Activated CD4-positive, alpha-beta memory T cell treated with anti-CD3 and anti-CD28 coated beads for 36 hours (primary cell): Measurements from ENCODE around the gene FRRS1L. TPM values are rescaled to one million over a fixed set of nuclear protein-coding genes. Genes with fewer than 3 reads are reported as not detected.
"Not testable (repeated sequence)": the region's sequence is repeated elsewhere in the genome, so short reads cannot be mapped to it uniquely, and the experiment has no call there.

Source experiments
- CTCF ChIA-PET: fragments of 350-600 bp; sonication (Branson Sonifier 250); formaldehyde crosslinking; loops from one replicate; lab custom pipeline; 2021; ENCODE audit warnings: antibody characterized with exemption, inconsistent platforms; lab: Charles Lee
- POLR2A ChIA-PET: fragments of 350-600 bp; sonication (Branson Sonifier 250); formaldehyde crosslinking; loops from one replicate; lab custom pipeline; 2021; ENCODE audit warnings: antibody characterized with exemption; lab: Charles Lee
- DNase-seq: peaks from one replicate; pipeline ENCODE4 v3.0.0-alpha.2; 2020
- H3K27ac Mint-ChIP-seq: one replicate; pipeline ENCODE4 v1.8.0; 2021; ENCODE audit warnings: mixed read lengths
- H3K27me3 Mint-ChIP-seq: one replicate; pipeline ENCODE4 v1.8.0; 2021; ENCODE audit warnings: mixed read lengths
- H3K36me3 Mint-ChIP-seq: one replicate; pipeline ENCODE4 v1.8.0; 2021; ENCODE audit warnings: mixed read lengths
- H3K4me1 Mint-ChIP-seq: one replicate; pipeline ENCODE4 v1.8.0; 2021; ENCODE audit warnings: low read depth, mixed read lengths
- H3K4me3 Mint-ChIP-seq: one replicate; pipeline ENCODE4 v1.8.0; 2021; ENCODE audit warnings: mild to moderate bottlenecking, mixed read lengths
- H3K9me3 Mint-ChIP-seq: one replicate; pipeline ENCODE4 v1.8.0; 2021; ENCODE audit warnings: mixed read lengths
- intact Hi-C: fragments of 100-400 bp; cut with micrococcal nuclease; formaldehyde crosslinking; loops from one replicate; pipeline ENCODE4 v1.15.1; 2023
- total RNA-seq, 2 experiments: library from RNA; stranded (reverse); gene quantifications; one replicate each; pipeline ENCODE4 v1.2.3, GENCODE V29; 2021

FRRS1L gene
- total RNA-seq, 2 experiments from 2014 or later: not detected

DNA sequence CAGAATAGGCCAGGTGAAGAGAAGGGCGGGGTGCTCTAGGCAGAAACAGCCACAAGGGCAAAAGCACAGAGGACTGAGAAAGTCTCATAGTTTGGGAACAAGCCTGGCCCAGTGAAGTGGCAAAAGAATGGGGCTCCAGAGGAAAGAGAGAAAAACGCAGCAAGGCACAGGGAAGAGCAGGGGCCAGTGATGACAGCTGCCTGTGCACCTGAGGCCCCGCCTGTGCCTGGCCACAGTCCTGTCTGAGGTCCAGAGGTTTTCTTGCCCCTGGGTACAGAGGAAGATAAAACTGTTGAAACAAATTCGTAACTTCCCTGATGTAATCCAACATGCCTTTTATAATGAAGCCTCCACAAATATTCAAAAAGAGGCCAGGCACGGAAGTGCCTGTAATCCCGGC lies 22.0 kb downstream of the FRRS1L start:
- no peaks in the 10 kb centered on the region for H3K27me3 Mint-ChIP-seq
- peaks cover 5% of the 10 kb centered on the region for H3K4me1 Mint-ChIP-seq
- no peaks in the 10 kb centered on the region for H3K9me3 Mint-ChIP-seq
- CTCF ChIA-PET: no interaction called here
- no peak overlapping the region for H3K4me3 Mint-ChIP-seq
- DNase-seq: no peak
- POLR2A ChIA-PET: no interaction called here
- no peak overlapping the region for H3K27ac Mint-ChIP-seq
- no peaks in the 10 kb centered on the region for H3K36me3 Mint-ChIP-seq
- intact Hi-C loops: no loop called here

GRCh38 chr9:109143881-109144562 lies 23.0 kb downstream of the FRRS1L start:
- CTCF ChIA-PET: interaction anchor here (0.6 kb wide), 1 partner anchor 96 kb away, joined by 3 read pairs; no protein-coding TSS in a partner anchor
- Mint-ChIP-seq H3K4me1 (peaks cover 5% of the 10 kb centered on the region), H3K36me3 (no peaks in the 10 kb centered on the region), H3K27ac (no peak overlapping the region), H3K4me3 (no peak overlapping the region), H3K27me3 (no peaks in the 10 kb centered on the region), H3K9me3 (no peaks in the 10 kb centered on the region)
- peak; percentile 15 for DNase-seq
- POLR2A ChIA-PET: no interaction called here
- intact Hi-C loops: no loop called here

GRCh38 chr9:109141375-109141774 lies 25.7 kb downstream of the FRRS1L start:
- H3K9me3 Mint-ChIP-seq: no peaks in the 10 kb centered on the region
- intact Hi-C loops: no loop called here
- ChIA-PET POLR2A (no interaction called here), CTCF (no interaction called here)
- H3K4me1 Mint-ChIP-seq: peaks cover 5% of the 10 kb centered on the region
- no peak overlapping the region for H3K27ac Mint-ChIP-seq
- no peaks in the 10 kb centered on the region for H3K27me3 Mint-ChIP-seq
- H3K4me3 Mint-ChIP-seq: no peak overlapping the region
- DNase-seq: no peak
- no peaks in the 10 kb centered on the region for H3K36me3 Mint-ChIP-seq

- H3K27me3 Mint-ChIP-seq: no peaks in the 10 kb centered on the region
- H3K4me3 Mint-ChIP-seq: no peak overlapping the region
- H3K4me1 Mint-ChIP-seq: peaks cover 5% of the 10 kb centered on the region
- no peak overlapping the region for H3K27ac Mint-ChIP-seq
- ChIA-PET CTCF (no interaction called here), POLR2A (no interaction called here)
- DNase-seq: no peak
- H3K9me3 Mint-ChIP-seq: no peaks in the 10 kb centered on the region
- intact Hi-C loops: no loop called here
- no peaks in the 10 kb centered on the region for H3K36me3 Mint-ChIP-seq
Measured at GRCh38 chr9:109139851-109140250, 27.2 kb downstream of the FRRS1L start.

GRCh38 chr9:109138421-109138820 lies 28.6 kb downstream of the FRRS1L start:
- H3K27ac Mint-ChIP-seq: no peak overlapping the region
- no peaks in the 10 kb centered on the region for H3K9me3 Mint-ChIP-seq
- CTCF ChIA-PET: no interaction called here

GRCh38 chr9:109134167-109134578 lies 32.9 kb downstream of the FRRS1L start:
- Mint-ChIP-seq H3K9me3 (no peaks in the 10 kb centered on the region), H3K4me3 (no peak overlapping the region), H3K27ac (no peak overlapping the region), H3K27me3 (no peaks in the 10 kb centered on the region), H3K36me3 (no peaks in the 10 kb centered on the region), H3K4me1 (no peaks in the 10 kb centered on the region)
- no peak for DNase-seq
- POLR2A ChIA-PET: no interaction called here
- intact Hi-C loops: no loop called here
- CTCF ChIA-PET: no interaction called here

More at GRCh38 chr9:109138421-109138820, 28.6 kb downstream of the FRRS1L start:
- H3K36me3 Mint-ChIP-seq: no peaks in the 10 kb centered on the region
- no peak overlapping the region for H3K4me3 Mint-ChIP-seq
- H3K4me1 Mint-ChIP-seq: no peaks in the 10 kb centered on the region
- no peaks in the 10 kb centered on the region for H3K27me3 Mint-ChIP-seq
- intact Hi-C loops: no loop called here
- POLR2A ChIA-PET: no interaction called here
- DNase-seq: no peak

GRCh38 chr9:109133533-109133932 lies 33.5 kb downstream of the FRRS1L start:
- ChIA-PET CTCF (no interaction called here), POLR2A (no interaction called here)
- Mint-ChIP-seq H3K36me3 (no peaks in the 10 kb centered on the region), H3K4me1 (no peaks in the 10 kb centered on the region), H3K27me3 (no peaks in the 10 kb centered on the region), H3K27ac (no peak overlapping the region), H3K9me3 (no peaks in the 10 kb centered on the region), H3K4me3 (no peak overlapping the region)
- intact Hi-C loops: no loop called here
- no peak for DNase-seq

DNA sequence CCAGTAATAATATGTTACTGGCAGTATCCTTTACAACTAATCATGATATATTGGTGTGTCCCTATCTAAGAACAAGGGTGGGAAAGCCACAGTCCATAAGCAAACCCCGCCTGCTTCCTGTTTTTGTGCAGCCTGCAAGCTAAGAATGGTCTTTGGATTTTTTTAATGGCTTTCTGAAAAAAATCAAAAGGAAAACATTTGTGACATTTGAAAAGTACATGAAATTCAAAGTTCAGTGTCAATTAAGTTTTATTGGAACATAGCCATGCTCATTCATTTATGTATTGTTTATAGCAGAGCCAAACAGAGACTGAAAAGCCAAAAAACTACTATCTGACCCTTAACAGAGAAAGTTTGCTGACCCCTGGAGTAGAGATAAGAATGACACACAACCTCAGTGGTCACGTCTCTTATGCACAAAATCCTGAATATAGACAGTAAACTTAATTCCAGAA lies 34.5 kb downstream of the FRRS1L start:
- Mint-ChIP-seq H3K4me3 (no peak overlapping the region), H3K36me3 (no peaks in the 10 kb centered on the region), H3K27me3 (no peaks in the 10 kb centered on the region), H3K4me1 (no peaks in the 10 kb centered on the region), H3K9me3 (no peaks in the 10 kb centered on the region), H3K27ac (no peak overlapping the region)
- intact Hi-C loops: no loop called here
- POLR2A ChIA-PET: no interaction called here
- DNase-seq: no peak
- CTCF ChIA-PET: no interaction called here

- Mint-ChIP-seq H3K4me3 (no peak overlapping the region), H3K27ac (no peak overlapping the region), H3K9me3 (no peaks in the 10 kb centered on the region), H3K27me3 (no peaks in the 10 kb centered on the region), H3K4me1 (no peaks in the 10 kb centered on the region), H3K36me3 (no peaks in the 10 kb centered on the region)
- CTCF ChIA-PET: interaction anchor here (0.8 kb wide), 1 partner anchor 77 kb away, joined by 4 read pairs; no protein-coding TSS in a partner anchor
- no peak for DNase-seq
- POLR2A ChIA-PET: interaction anchor here (0.7 kb wide), 1 partner anchor 9 kb away, joined by 4 read pairs; no protein-coding TSS in a partner anchor
- intact Hi-C loops: no loop called here
Measured at GRCh38 chr9:109129470-109130197, 37.4 kb downstream of the FRRS1L start.

DNA sequence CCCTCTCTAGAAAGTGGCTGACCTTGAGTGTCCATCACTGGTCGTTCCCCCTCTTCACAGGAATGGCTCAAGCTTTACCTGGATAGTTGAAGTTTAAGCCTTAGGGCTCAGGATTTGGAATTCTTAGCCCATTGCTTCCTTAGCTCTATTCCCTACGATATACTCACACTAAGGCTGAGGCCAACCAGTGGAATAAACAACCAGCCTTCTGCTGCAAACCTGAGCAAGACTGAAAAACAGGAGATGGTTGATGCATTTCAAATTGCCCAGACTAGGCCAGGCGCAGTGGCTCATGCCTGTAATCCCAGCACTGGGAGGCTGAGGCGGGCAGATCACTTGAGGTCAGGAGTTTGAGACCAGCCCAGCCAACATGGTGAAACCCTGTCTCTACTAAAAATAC lies 40.4 kb downstream of the FRRS1L start:
- H3K27ac Mint-ChIP-seq, H3K4me3 Mint-ChIP-seq, H3K9me3 Mint-ChIP-seq, DNase-seq, intact Hi-C loops, CTCF ChIA-PET, POLR2A ChIA-PET, H3K4me1 Mint-ChIP-seq, H3K36me3 Mint-ChIP-seq, H3K27me3 Mint-ChIP-seq: not testable (repeated sequence)

- ChIA-PET POLR2A (no interaction called here), CTCF (interaction anchor here (0.7 kb wide), 1 partner anchor 170 kb away, joined by 3 read pairs; no protein-coding TSS in a partner anchor)
- no peak overlapping the region for H3K27ac Mint-ChIP-seq
- no peak overlapping the region for H3K4me3 Mint-ChIP-seq
- DNase-seq: no peak
- no peaks in the 10 kb centered on the region for H3K36me3 Mint-ChIP-seq
- intact Hi-C loops: no loop called here
- H3K9me3 Mint-ChIP-seq: no peaks in the 10 kb centered on the region
- H3K27me3 Mint-ChIP-seq: no peaks in the 10 kb centered on the region
- peaks cover 8% of the 10 kb centered on the region for H3K4me1 Mint-ChIP-seq
Measured at GRCh38 chr9:109124121-109124520, 42.9 kb downstream of the FRRS1L start.

DNA sequence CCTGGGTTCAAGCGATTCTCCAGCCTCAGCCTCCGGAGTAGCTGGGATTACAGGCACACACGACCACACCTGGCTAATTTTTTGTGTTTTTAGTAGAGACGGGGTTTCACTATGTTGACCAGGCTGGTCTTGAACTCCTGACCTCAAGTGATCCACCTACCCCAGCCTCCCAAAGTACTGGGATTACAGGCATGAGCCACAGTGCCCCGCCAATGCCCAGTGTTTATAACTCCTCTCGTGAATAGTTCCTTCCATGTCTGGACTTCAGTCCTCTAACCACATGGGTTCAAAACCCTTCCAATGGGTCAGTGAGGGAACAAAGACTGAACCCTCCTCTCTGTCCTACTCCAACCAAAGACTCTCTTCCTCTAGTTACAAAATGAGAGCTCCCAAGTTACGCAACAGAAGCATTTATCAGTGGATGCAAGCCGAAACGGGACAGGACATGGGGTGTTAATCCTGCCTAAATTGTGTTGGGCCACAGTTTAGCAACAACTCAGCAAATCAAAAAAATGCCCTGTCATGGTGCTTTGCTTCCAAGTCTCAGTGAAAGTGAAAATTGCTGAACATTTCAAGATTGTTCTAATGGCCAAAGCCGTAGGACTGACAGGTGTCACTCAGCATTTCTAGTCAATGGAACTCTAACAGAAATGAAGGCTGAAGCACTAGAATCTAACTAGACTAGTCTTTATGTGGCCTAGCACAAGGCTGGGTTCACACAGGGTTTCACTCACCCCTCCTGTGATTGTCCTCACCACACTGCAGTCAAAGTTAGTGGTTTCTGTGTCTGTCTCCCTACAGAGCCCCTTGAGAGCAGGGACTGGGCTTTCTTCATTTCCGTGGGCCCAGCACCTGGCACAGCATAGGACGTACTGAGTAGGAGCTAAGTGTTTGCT lies 44.1 kb downstream of the FRRS1L start:
- Mint-ChIP-seq H3K9me3 (no peaks in the 10 kb centered on the region), H3K27me3 (no peaks in the 10 kb centered on the region), H3K27ac (no peak overlapping the region), H3K4me3 (no peak overlapping the region), H3K36me3 (no peaks in the 10 kb centered on the region), H3K4me1 (peaks cover 11% of the 10 kb centered on the region)
- POLR2A ChIA-PET: no interaction called here
- intact Hi-C loops: no loop called here
- DNase-seq: no peak
- CTCF ChIA-PET: no interaction called here
